ENCODE measurements around the gene SRI.

DNA sequence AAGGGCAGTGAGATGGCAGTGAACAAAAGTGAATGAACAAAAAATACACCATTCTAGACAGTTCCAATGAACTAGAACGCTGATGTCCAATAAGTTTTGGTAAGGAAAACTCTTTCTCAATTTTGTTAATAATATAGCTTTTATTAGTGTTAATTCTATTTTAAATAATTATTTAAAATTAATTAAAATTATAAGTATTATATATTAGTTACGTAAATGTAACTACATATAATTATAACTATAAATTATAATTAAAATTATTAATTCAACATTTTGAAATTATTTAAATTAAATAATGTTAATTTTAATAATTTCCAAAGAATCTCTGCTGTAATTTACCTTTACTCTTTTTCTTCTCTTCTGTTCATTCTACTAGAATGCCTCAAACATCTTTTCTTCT lies 5.4 kb downstream of the SRI start:
- TF ChIP-seq CTCF (IDR thresholded peaks at IDR 0.05 in 4 of 5, conservative IDR thresholded peaks at IDR 0.05 in 1 of 5) = no peak
- TF ChIP-seq POLR2A (IDR thresholded peaks at IDR 0.05) = no peak

Measured in gastrocnemius medialis (tissue), 4 donors.